Left ventricle myocardium inferior (tissue), 1 donor: Measurements from ENCODE around the gene GATAD2A. TPM values are rescaled to one million over a fixed set of nuclear protein-coding genes. Genes with fewer than 3 reads are reported as not detected.

Experiments used
- DNase-seq: peaks from one replicate; pipeline ENCODE4 v3.0.0-alpha.2; 2020
- H3K27ac ChIP-seq: fragments of 200-600 bp; replicated peaks from 2 replicates; pipeline ENCODE4 v1.8.0; 2021
- H3K27me3 ChIP-seq: fragments of 200-600 bp; 2 replicates; pipeline ENCODE4 v1.8.0; 2021; ENCODE audit warnings: low read depth
- H3K36me3 ChIP-seq: fragments of 200-600 bp; 2 replicates; pipeline ENCODE4 v1.8.0; 2021
- H3K4me1 ChIP-seq: fragments of 200-600 bp; 2 replicates; pipeline ENCODE4 v1.8.0; 2021
- H3K4me3 ChIP-seq: fragments of 200-600 bp; 2 replicates; pipeline ENCODE4 v1.8.0; 2021; ENCODE audit warnings: mild to moderate bottlenecking, moderate library complexity
- H3K9me3 ChIP-seq: fragments of 200-600 bp; replicated peaks from 2 replicates; pipeline ENCODE4 v1.8.0; 2021
- CTCF ChIP-seq: fragments of 200-600 bp; IDR thresholded peaks from 2 replicates; pipeline ENCODE4 v1.8.0; 2021; ENCODE audit warnings: antibody characterized with exemption, mild to moderate bottlenecking, borderline replicate concordance
- intact Hi-C: fragments of 100-400 bp; cut with micrococcal nuclease; formaldehyde crosslinking; loops from one replicate; pipeline ENCODE4 v1.11.0; 2022
- total RNA-seq: library from RNA; stranded (reverse); fragmentation: NEBNext Ultra II Directional; extraction: Animal tissue kit (Norgen Biotek cat#: 25700); gene quantifications from one replicate; pipeline ENCODE4 v1.2.1, GENCODE V29; 2021
- donor health status: DM: no; HTN: yes; CAD: no; lungs with severe emphysema.

The GATAD2A gene
- total RNA-seq, 1 donor from 2014 or later, result 24.1 TPM

GRCh38 chr19:19482809-19483596 lies 77.5 kb downstream of the GATAD2A start:
- no peak for TF ChIP-seq CTCF
- H3K4me3 ChIP-seq, result no peak overlapping the region
- DNase-seq, result no peak
- no peaks in the 10 kb centered on the region for H3K36me3 ChIP-seq
- no peaks in the 10 kb centered on the region for H3K27me3 ChIP-seq
- intact Hi-C loops, result no loop called here
- H3K27ac ChIP-seq, result no peak overlapping the region
- no peaks in the 10 kb centered on the region for H3K9me3 ChIP-seq
- H3K4me1 ChIP-seq, result peaks cover 44% of the 10 kb centered on the region

GRCh38 chr19:19485161-19485997 lies 79.9 kb downstream of the GATAD2A start:
- intact Hi-C loops, result no loop called here
- peak; percentile 45 for DNase-seq
- no peak overlapping the region for H3K4me3 ChIP-seq
- no peaks in the 10 kb centered on the region for H3K9me3 ChIP-seq
- peak overlapping the region; percentile 51 for H3K27ac ChIP-seq
- peaks cover 68% of the 10 kb centered on the region for H3K4me1 ChIP-seq
- no peaks in the 10 kb centered on the region for H3K27me3 ChIP-seq
- H3K36me3 ChIP-seq, result no peaks in the 10 kb centered on the region
- TF ChIP-seq CTCF, result no peak

- no peak for TF ChIP-seq CTCF
- Histone ChIP-seq H3K4me3 (no peak overlapping the region), H3K9me3 (no peaks in the 10 kb centered on the region), H3K27ac (peak overlapping the region; percentile 51), H3K27me3 (no peaks in the 10 kb centered on the region), H3K36me3 (no peaks in the 10 kb centered on the region), H3K4me1 (peaks cover 72% of the 10 kb centered on the region)
- DNase-seq, result no peak
- intact Hi-C loops, result no loop called here
Observed at GRCh38 chr19:19485998-19486290, 80.5 kb downstream of the GATAD2A start.

GRCh38 chr19:19486343-19487076 lies 81.0 kb downstream of the GATAD2A start:
- no peak for DNase-seq
- Histone ChIP-seq H3K36me3 (no peaks in the 10 kb centered on the region), H3K4me1 (peaks cover 72% of the 10 kb centered on the region), H3K4me3 (no peak overlapping the region), H3K27me3 (no peaks in the 10 kb centered on the region), H3K9me3 (no peaks in the 10 kb centered on the region), H3K27ac (no peak overlapping the region)
- no peak for TF ChIP-seq CTCF
- intact Hi-C loops, result no loop called here

- Histone ChIP-seq H3K36me3 (peaks cover 4% of the 10 kb centered on the region), H3K9me3 (no peaks in the 10 kb centered on the region), H3K27me3 (no peaks in the 10 kb centered on the region), H3K27ac (peak overlapping the region; percentile 80), H3K4me3 (no peak overlapping the region), H3K4me1 (peaks cover 72% of the 10 kb centered on the region)
- intact Hi-C loops, result no loop called here
- DNase-seq, result no peak
- no peak for TF ChIP-seq CTCF
Observed at GRCh38 chr19:19487077-19487949, 81.8 kb downstream of the GATAD2A start.
